ENCODE results near the gene UBFD1. TPM values are rescaled to one million over a fixed set of nuclear protein-coding genes. Genes with fewer than 3 reads are reported as not detected.

UBFD1 gene
- total RNA-seq, 1 experiment from 2014 or later = 89.6 TPM

DNA sequence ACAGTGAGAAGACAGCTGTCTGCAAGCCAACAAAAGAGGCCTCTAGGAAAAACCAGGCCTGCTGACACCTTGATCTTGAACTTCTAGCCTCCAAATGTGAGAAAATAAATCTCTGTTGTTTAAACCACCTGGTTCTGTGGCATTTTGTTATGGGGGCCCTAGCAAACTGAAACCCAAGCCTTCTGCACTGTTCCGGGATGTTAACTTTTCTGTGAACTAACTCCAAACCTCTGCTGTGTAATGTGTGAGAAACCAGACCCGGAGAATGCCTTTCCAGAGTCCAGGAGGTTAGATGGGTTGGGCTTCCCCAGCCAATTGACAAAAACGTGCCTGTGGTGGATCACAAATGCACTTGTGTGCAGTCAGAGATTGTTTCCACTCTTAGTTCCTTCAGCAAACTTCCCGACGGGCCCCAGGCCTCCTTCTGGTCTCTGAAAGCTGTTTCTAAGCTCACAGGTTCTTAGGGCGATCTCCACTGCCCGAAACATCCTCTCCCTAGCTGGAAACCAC is 33.6 kb upstream of the UBFD1 start:
- ATAC-seq (no peak), DNase-seq (ENCODE audit: low read depth, low spot score) (no peak)
- BruUV-seq (replicated peaks) = no TSS peak
- Histone ChIP-seq H3K4me1 (ENCODE audit: control insufficient read depth in 1 of 2, insufficient read depth in 2 of 2, low read length in 2 of 2) (no peaks in the 10 kb centered on the region), H3K4me3 (replicated peaks in 1 of 2; ENCODE audit: low read depth in 1 of 2, low read length in 2 of 2) (no peak overlapping the region), H3K4me2 (ENCODE audit: low read length) (no peak overlapping the region), H3K27ac (ENCODE audit: low read depth, low read length) (no peak overlapping the region), H2AFZ (ENCODE audit: low read depth, low read length, poor library complexity, severe bottlenecking) (no peak overlapping the region), H3K27me3 (ENCODE audit: insufficient read depth, low read length) (no peaks in the 10 kb centered on the region), H3K9me2 (ENCODE audit: insufficient read depth) (no peaks in the 10 kb centered on the region), H3K9me3 (ENCODE audit: control insufficient read depth in 1 of 2, insufficient read depth in 1 of 2, low read depth in 1 of 2, low read length in 2 of 2) (no peaks in the 10 kb centered on the region), H4K20me1 (ENCODE audit: insufficient read depth) (no peaks in the 10 kb centered on the region), H3K36me3 (ENCODE audit: control insufficient read depth in 1 of 2, insufficient read depth in 2 of 2, low read length in 2 of 2) (peaks cover 34 to 53% of the 10 kb centered on the region in 2 experiments), H3K9ac (ENCODE audit: low read length) (no peak overlapping the region), H3K79me2 (ENCODE audit: insufficient read depth, low read length) (no peaks in the 10 kb centered on the region)
- intact Hi-C loops (cut with micrococcal nuclease) = no loop called here
- ChIA-PET CTCF (no interaction called here), POLR2A (no interaction called here), RAD21 (ENCODE audit: low non-redundant PET in 1 of 2, low total read pairs in 2 of 2, uncharacterized antibody in 2 of 2, unreplicated experiment in 2 of 2) (no interaction called here)
- TF ChIP-seq SP1 (IDR thresholded peaks at IDR 0.05; ENCODE audit: low read depth) (no peak), CBX3 (IDR thresholded peaks at IDR 0.05; ENCODE audit: low read depth) (no peak), POLR2AphosphoS5 (IDR thresholded peaks at IDR 0.05; ENCODE audit: low read depth, low read length) (no peak), RAD21 (IDR thresholded peaks at IDR 0.05; ENCODE audit: low read depth) (no peak), EGR1 (IDR thresholded peaks at IDR 0.05; ENCODE audit: low read depth) (no peak), CEBPB (IDR thresholded peaks at IDR 0.05; ENCODE audit: low read depth) (no peak), JUND (IDR thresholded peaks at IDR 0.05) (no peak), TCF7L2 (IDR thresholded peaks at IDR 0.05; ENCODE audit: borderline replicate concordance, extremely low read depth, insufficient read depth, insufficient read length) (no peak), SIN3A (IDR thresholded peaks at IDR 0.05; ENCODE audit: low read depth) (no peak)
- TF ChIP-seq, protein P1, sequence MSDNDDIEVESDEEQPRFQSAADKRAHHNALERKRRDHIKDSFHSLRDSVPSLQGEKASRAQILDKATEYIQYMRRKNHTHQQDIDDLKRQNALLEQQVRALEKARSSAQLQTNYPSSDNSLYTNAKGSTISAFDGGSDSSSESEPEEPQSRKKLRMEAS (IDR thresholded peaks at IDR 0.05) = no peak

GRCh38 chr16:23524886-23525285 is 32.6 kb upstream of the UBFD1 start:
- Histone ChIP-seq H4K20me1 (ENCODE audit: insufficient read depth) (no peaks in the 10 kb centered on the region), H3K4me1 (ENCODE audit: control insufficient read depth in 1 of 2, insufficient read depth in 2 of 2, low read length in 2 of 2) (no peaks in the 10 kb centered on the region), H3K4me2 (ENCODE audit: low read length) (no peak overlapping the region), H3K9me2 (ENCODE audit: insufficient read depth) (no peaks in the 10 kb centered on the region), H2AFZ (ENCODE audit: low read depth, low read length, poor library complexity, severe bottlenecking) (no peak overlapping the region), H3K9me3 (ENCODE audit: control insufficient read depth in 1 of 2, insufficient read depth in 1 of 2, low read depth in 1 of 2, low read length in 2 of 2) (no peaks in the 10 kb centered on the region), H3K79me2 (ENCODE audit: insufficient read depth, low read length) (no peaks in the 10 kb centered on the region), H3K27me3 (ENCODE audit: insufficient read depth, low read length) (no peaks in the 10 kb centered on the region), H3K4me3 (replicated peaks in 1 of 2; ENCODE audit: low read depth in 1 of 2, low read length in 2 of 2) (no peak overlapping the region), H3K36me3 (ENCODE audit: control insufficient read depth in 1 of 2, insufficient read depth in 2 of 2, low read length in 2 of 2) (peaks cover 39 to 48% of the 10 kb centered on the region in 2 experiments), H3K27ac (ENCODE audit: low read depth, low read length) (no peak overlapping the region), H3K9ac (ENCODE audit: low read length) (no peak overlapping the region)
- intact Hi-C loops (cut with micrococcal nuclease) = no loop called here
- TF ChIP-seq CEBPB (IDR thresholded peaks at IDR 0.05; ENCODE audit: low read depth) = no peak
- no peak for TF ChIP-seq YY1 (IDR thresholded peaks at IDR 0.05; ENCODE audit: extremely low read depth, insufficient replicate concordance, low read depth, low read length)
- TF ChIP-seq EGR1 (IDR thresholded peaks at IDR 0.05; ENCODE audit: low read depth) = no peak
- no peak for TF ChIP-seq SRF (IDR thresholded peaks at IDR 0.05; ENCODE audit: low read depth)
- no peak for TF ChIP-seq TCF7L2 (IDR thresholded peaks at IDR 0.05; ENCODE audit: borderline replicate concordance, extremely low read depth, insufficient read depth, insufficient read length)
- no peak for TF ChIP-seq REST (IDR thresholded peaks at IDR 0.05; ENCODE audit: low read depth)
- no peak for TF ChIP-seq SP1 (IDR thresholded peaks at IDR 0.05; ENCODE audit: low read depth)
- no peak for TF ChIP-seq POLR2AphosphoS5 (IDR thresholded peaks at IDR 0.05; ENCODE audit: low read depth, low read length)
- TF ChIP-seq ZNF274 (IDR thresholded peaks at IDR 0.05; ENCODE audit: low read depth, low read length) = no peak
- TF ChIP-seq FOSL1 (IDR thresholded peaks at IDR 0.05; ENCODE audit: low read depth) = no peak
- TF ChIP-seq SIN3A (IDR thresholded peaks at IDR 0.05; ENCODE audit: low read depth) = no peak
- no peak for TF ChIP-seq POLR2A (IDR thresholded peaks at IDR 0.05; ENCODE audit: borderline replicate concordance, extremely low read depth, insufficient read depth, insufficient read length)
- no peak for TF ChIP-seq CBX3 (IDR thresholded peaks at IDR 0.05; ENCODE audit: low read depth)
- TF ChIP-seq, protein P1 (IDR thresholded peaks at IDR 0.05) = no peak
- no peak for TF ChIP-seq ZFX (IDR thresholded peaks at IDR 0.05)
- TF ChIP-seq ATF3 (IDR thresholded peaks at IDR 0.05) = no peak
- no peak for TF ChIP-seq JUND (IDR thresholded peaks at IDR 0.05)
- no peak for ATAC-seq
- BruUV-seq (replicated peaks) = no TSS peak
- DNase-seq (ENCODE audit: low read depth, low spot score) = no peak
- ChIA-PET CTCF (no interaction called here), POLR2A (no interaction called here), RAD21 (ENCODE audit: low non-redundant PET in 1 of 2, low total read pairs in 2 of 2, uncharacterized antibody in 2 of 2, unreplicated experiment in 2 of 2) (no interaction called here)

All from HCT116 (cell line).